ENCODE measurements around the gene DLG2.
"Not testable (repeated sequence)": the region's sequence is repeated elsewhere in the genome, so short reads cannot be mapped to it uniquely, and the experiment has no call there.

Gene DLG2

GRCh38 chr11:83455356-83455755 lies 2171.8 kb downstream of the DLG2 start:
- no peak for DNase-seq (ENCODE audit: low read depth)

- no peak for DNase-seq (ENCODE audit: low read depth)
Measured at GRCh38 chr11:83454674-83455073, 2172.5 kb downstream of the DLG2 start.

DNA sequence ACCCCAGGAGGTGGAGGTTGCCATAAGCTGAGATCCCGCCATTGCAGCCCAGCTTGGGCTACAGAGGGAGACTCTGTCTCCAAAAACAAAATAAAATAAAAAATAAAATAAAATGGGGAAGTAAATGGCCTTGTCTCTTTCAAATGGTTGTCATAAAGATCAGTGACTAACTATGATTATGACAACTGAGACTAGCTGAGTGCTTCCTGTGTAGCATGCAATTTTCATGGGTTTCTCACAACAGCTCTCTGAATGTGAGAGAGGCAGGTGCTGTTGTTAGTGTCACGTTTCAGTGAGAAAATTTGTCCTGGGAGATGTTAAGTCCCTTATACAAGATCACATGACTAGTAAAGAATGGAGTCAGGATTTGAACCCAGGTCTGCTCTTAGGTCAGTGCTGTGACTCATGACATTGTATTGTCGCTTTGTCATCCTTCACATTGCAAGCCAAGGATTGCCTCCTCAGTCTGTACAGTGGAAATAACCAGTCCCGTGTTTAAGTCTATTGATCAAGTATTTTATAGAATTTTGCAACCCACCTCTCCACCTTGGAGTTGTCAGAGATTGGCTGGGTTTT lies 2177.7 kb downstream of the DLG2 start:
- DNase-seq (ENCODE audit: low read depth), result no peak

- DNase-seq (ENCODE audit: low read depth), result no peak
Measured at GRCh38 chr11:83448686-83449085, 2178.5 kb downstream of the DLG2 start.

DNA sequence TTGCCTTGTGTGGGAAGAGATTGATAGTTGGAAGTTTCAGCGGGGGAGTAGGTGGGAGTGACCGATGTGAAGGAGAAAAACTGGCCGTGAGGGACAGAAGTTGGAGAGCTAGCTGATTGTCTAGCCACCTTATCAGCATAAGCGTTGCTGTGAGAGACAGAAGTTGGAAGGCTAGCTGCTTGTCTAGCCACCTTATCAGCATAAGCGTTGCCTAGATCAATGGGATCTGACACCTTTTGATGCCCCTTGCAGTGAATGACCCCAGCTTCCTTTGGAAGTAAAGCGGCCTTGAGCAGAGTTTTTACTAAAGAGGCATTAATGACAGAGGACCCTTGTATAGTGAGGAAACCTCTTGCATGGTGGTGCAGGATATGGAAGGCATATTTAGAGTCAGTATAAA lies 2183.3 kb downstream of the DLG2 start:
- not testable (repeated sequence) for DNase-seq (ENCODE audit: low read depth)

GRCh38 chr11:83441601-83442000 lies 2185.5 kb downstream of the DLG2 start:
- no peak for DNase-seq (ENCODE audit: low read depth)

DNA sequence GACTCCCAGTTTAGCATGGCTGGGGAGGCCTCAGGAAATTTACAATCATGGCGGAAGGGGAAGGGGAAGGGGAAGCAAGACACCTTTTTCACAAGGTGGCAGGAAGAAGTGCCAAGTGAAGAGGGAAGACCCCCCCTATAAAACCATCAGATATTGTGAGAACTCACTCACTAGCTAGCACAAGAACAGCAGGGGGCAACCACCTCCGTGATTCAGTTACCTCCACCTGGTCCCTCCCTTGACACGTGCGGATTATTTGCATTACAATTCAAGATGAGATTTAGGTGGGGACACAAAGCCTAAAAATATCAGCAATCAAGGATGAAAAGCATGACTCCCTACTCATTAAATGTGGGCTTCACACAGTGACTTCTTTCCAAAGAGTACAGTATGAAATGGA lies 2186.0 kb downstream of the DLG2 start:
- DNase-seq (ENCODE audit: low read depth), result no peak

GRCh38 chr11:83438438-83438837 lies 2188.7 kb downstream of the DLG2 start:
- no peak for DNase-seq (ENCODE audit: low read depth)

DNA sequence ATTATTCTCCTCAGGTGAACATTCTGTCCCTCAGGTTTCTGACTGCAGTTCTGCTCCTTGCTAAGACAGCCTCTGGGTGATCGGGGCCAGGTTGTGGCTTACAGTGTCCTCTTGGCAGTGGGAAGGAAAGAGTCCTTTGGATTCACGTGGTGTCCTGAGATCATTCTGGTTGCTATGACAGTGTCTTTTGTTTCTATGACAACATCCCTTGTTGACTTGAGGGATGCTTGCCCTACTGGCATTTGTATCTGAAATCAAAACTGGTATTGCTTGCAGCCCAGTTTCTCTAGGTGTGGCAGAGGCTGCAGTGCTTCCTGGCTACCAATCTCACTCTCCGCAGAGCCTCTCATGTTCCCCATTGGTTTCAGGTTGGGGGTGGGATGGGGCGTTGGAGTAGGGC lies 2189.2 kb downstream of the DLG2 start:
- no peak for DNase-seq (ENCODE audit: low read depth)

DNA sequence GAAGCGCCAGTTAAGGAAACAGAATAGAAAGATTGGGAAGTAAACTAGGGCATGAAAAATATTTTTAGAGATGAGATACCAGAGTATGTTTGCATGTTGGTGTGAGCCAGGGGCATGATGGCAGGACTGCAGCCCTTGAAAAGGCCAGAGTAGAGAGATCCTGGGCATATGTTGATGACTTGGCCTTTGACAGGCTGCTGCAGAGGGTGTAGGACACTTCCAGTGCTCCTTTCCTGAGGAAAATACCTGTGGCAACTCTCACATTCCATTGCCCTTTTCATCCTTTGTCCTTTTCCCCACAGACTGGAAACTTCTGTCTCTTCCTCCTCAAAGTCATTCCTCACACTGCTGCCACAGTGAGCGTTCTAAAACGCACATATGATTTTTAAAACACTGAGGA lies 2190.3 kb downstream of the DLG2 start:
- no peak for DNase-seq (ENCODE audit: low read depth)

- DNase-seq (ENCODE audit: low read depth), result not testable (repeated sequence)
Measured at GRCh38 chr11:83434812-83435211, 2192.3 kb downstream of the DLG2 start.

GRCh38 chr11:83427943-83428342 lies 2199.2 kb downstream of the DLG2 start:
- DNase-seq (ENCODE audit: low read depth), result no peak

DNA sequence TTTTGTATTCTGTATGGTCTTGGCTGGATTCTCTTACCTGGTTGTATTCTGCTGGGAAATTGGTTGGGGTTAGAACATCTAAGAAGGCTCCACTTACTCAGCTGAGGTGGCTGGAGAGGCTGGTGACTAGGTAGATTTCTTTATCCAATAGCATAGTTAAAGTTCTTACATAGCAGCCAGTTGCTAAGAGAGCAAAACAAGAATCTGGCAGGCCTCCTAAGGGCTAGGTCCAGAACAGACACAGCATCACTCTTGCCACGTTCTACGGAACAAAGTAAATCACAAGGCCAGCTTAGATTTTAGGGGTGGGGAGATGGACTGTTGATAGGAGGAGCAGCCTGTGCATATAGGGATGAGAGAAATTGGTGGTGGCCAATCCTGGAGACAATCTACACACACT lies 2199.6 kb downstream of the DLG2 start:
- no peak for DNase-seq (ENCODE audit: low read depth)

GRCh38 chr11:83425137-83425466 lies 2202.0 kb downstream of the DLG2 start:
- DNase-seq (ENCODE audit: low read depth), result no peak

- DNase-seq (ENCODE audit: low read depth), result no peak
Measured at GRCh38 chr11:83424376-83425136, 2202.6 kb downstream of the DLG2 start.

DNA sequence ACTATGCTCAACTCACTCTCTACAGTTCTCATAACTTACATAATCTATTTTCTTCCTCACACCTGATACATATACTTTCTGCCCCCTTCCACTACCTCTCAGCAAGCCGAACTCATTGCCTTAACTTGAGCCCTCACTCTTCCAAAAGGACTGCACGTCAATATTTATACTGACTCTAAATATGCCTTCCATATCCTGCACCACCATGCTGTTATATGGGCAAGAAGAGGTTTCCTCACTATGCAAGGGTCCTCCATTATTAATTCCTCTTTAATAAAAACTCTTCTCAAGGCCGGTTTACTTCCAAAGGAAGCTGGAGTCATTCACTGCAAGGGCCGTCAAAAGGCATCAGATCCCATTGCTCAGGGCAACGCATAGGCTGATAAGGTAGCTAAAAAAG lies 2204.5 kb downstream of the DLG2 start:
- not testable (repeated sequence) for DNase-seq (ENCODE audit: low read depth)

DNA sequence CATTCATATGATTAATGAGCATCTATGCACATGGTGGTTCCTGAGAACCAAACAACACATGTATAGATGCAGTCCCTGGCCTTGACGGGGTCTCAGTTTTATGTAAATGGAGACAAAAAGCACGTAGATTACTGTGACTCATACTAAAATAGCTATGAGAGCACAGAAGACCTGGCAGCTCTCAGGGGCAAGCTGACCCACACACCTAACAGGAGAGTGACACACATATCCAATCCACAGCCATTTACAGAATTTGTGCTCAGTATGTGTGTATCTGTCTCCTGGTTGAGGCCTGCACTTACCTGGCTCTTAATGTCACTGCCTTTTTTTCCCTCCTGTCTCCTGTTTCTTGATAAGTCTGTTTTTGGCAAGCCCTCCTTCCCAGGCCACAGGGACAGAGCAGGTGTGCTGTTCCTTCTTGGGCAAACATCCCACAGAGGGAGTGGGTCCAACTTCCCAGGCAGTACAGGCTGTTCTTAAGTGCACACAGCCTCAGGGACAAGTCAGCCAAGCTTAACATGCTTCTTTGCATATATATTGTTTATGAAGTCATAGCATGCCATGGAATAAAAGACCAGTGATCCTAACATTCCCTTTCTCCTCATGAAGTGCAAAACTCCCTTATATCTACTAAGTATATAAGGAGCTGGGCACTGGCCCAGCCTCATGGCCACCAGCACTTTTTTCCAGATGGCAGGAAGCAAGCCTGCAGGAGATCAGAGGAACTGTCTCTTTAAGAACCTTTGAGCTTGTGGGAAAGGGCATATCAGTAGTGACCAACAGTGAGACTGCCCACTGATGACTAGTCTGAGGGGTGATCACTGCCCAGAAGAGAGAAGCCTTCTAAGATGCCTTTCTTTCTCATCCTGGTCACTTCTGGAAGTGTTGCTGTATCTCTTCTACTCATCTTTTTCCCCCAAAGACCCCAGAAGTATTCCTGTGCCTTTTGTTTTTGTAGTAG lies 2216.3 kb downstream of the DLG2 start:
- DNase-seq (ENCODE audit: low read depth), result no peak

DNA sequence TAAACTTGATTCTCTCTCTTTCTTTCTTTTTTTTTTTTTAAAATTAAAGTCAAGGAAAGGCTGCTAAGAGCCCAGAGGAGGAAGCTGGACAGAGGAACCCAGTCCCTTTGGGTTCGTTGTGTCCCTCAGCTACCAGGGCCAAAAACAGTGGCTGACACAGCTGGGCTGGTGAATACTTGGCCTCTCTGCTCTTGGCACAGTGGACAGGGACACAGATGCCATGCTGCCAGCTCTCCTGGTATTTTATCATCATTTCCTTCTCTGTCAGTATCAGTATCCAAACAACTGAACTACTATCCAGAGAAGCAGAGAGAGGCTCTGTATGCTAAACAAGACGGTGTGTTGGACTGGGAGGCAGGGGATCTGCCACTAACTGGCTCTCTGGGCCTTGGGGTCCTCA lies 2217.3 kb downstream of the DLG2 start:
- no peak for DNase-seq (ENCODE audit: low read depth)

DNA sequence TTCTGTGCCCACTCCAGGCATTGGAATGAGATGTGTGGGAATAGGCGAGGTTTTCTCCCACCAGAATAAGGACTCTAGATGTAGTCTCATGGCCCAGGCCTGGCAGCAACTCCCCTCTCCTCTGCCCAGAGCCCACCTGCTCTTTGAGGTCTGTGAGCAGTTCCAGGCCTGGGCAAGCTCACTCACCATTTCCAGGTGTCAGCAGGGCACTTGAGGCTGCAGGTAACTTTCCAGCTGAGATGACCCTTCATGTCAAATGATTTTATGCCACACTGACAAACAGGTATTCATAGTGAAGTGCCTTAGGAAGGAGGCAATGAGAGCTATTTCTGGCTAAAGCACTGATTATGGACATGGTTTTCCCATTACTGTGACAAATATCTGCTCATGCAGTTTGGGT lies 2217.7 kb downstream of the DLG2 start:
- no peak for DNase-seq (ENCODE audit: low read depth)

- DNase-seq (ENCODE audit: low read depth), result no peak
Measured at GRCh38 chr11:83408946-83409345, 2218.2 kb downstream of the DLG2 start.
